H9 (cell line): ENCODE results near the gene MSH3. TPM values are rescaled to one million over a fixed set of nuclear protein-coding genes. Genes with fewer than 3 reads are reported as not detected.

Experiments used
- DNase-seq: peaks from one replicate; pipeline ENCODE4 v3.0.0-alpha.2; 2017
- H2AFZ ChIP-seq: one replicate; pipeline ENCODE4 v1.6.1; 2013; ENCODE audit warnings: mild to moderate bottlenecking, low read length, control low read depth, moderate library complexity
- H2AK5ac ChIP-seq: 2 replicates; pipeline ENCODE4 v1.6.1; 2013; ENCODE audit warnings: low read length, control low read depth, mixed read lengths; ENCODE audit not compliant: insufficient read length
- H2BK120ac ChIP-seq: one replicate; pipeline ENCODE4 v1.6.1; 2013; ENCODE audit warnings: low read depth, mild to moderate bottlenecking, low read length, control low read depth, inconsistent platforms; ENCODE audit not compliant: poor library complexity, severe bottlenecking
- H2BK12ac ChIP-seq: 2 replicates; pipeline ENCODE4 v1.6.1; 2013; ENCODE audit warnings: low read length, control low read depth, mixed read lengths, low read depth; ENCODE audit not compliant: insufficient read length
- H2BK15ac ChIP-seq: 2 replicates; pipeline ENCODE4 v1.6.1; 2013; ENCODE audit warnings: low read depth, low read length, control low read depth
- H2BK20ac ChIP-seq: one replicate; pipeline ENCODE4 v1.6.1; 2013; ENCODE audit warnings: low read depth, mild to moderate bottlenecking, low read length, control low read depth, inconsistent platforms; ENCODE audit not compliant: poor library complexity, severe bottlenecking
- H2BK5ac ChIP-seq: 2 replicates; pipeline ENCODE4 v1.6.1; 2013; ENCODE audit warnings: low read length, control low read depth, mixed read lengths; ENCODE audit not compliant: insufficient read length
- H3K14ac ChIP-seq: 2 replicates; pipeline ENCODE4 v1.6.1; 2013; ENCODE audit warnings: low read length, control low read depth; ENCODE audit not compliant: insufficient read depth
- H3K18ac ChIP-seq: 2 replicates; pipeline ENCODE4 v1.6.1; 2013; ENCODE audit warnings: low read depth, mild to moderate bottlenecking, mixed read lengths, low read length, control low read depth; ENCODE audit not compliant: insufficient read length
- H3K23ac ChIP-seq: 2 replicates; pipeline ENCODE4 v1.6.1; 2013; ENCODE audit warnings: low read length, control low read depth, mixed read lengths, low read depth; ENCODE audit not compliant: insufficient read length
- H3K23me2 ChIP-seq: 2 replicates; pipeline ENCODE4 v1.6.1; 2013; ENCODE audit warnings: low read depth, mild to moderate bottlenecking, mixed read lengths, low read length, control low read depth; ENCODE audit not compliant: insufficient read length, poor library complexity, severe bottlenecking
- H3K27ac ChIP-seq: 2 replicates; pipeline ENCODE4 v1.5.1; 2013; ENCODE audit warnings: low read length, control low read depth, mixed read lengths, low read depth; ENCODE audit not compliant: insufficient read length
- H3K27me3 ChIP-seq: 2 replicates; pipeline ENCODE4 v1.6.1; 2013; ENCODE audit warnings: low read length, control low read depth, inconsistent platforms; ENCODE audit not compliant: insufficient read depth
- H3K4ac ChIP-seq: 2 replicates; pipeline ENCODE4 v1.6.1; 2013; ENCODE audit warnings: low read depth, mild to moderate bottlenecking, control low read depth, inconsistent platforms, low read length, moderate library complexity
- H3K4me1 ChIP-seq: 2 replicates; pipeline ENCODE4 v1.6.1; 2013; ENCODE audit warnings: low read length, control low read depth, inconsistent platforms; ENCODE audit not compliant: insufficient read depth
- H3K4me2 ChIP-seq: 2 replicates; pipeline ENCODE4 v1.6.1; 2013; ENCODE audit warnings: low read length, control low read depth, mixed read lengths; ENCODE audit not compliant: insufficient read length, insufficient read depth
- H3K56ac ChIP-seq: 2 replicates; pipeline ENCODE4 v1.6.1; 2013; ENCODE audit warnings: low read depth, mild to moderate bottlenecking, mixed read lengths, low read length, control low read depth; ENCODE audit not compliant: insufficient read length
- H3K79me1 ChIP-seq: 2 replicates; pipeline ENCODE4 v1.6.1; 2013; ENCODE audit warnings: low read depth, mild to moderate bottlenecking, moderate library complexity, low read length, control low read depth, inconsistent platforms; ENCODE audit not compliant: insufficient read depth, poor library complexity, severe bottlenecking
- H3K79me2 ChIP-seq: 2 replicates; pipeline ENCODE4 v1.6.1; 2013; ENCODE audit warnings: low read length, control low read depth, inconsistent platforms; ENCODE audit not compliant: insufficient read depth
- H3K9ac ChIP-seq: 2 replicates; pipeline ENCODE4 v1.6.1; 2013; ENCODE audit warnings: low read length, control low read depth, mixed read lengths; ENCODE audit not compliant: insufficient read length; ENCODE audit errors: extremely low read depth
- H3K9me3 ChIP-seq: one replicate; pipeline ENCODE4 v1.6.1; 2013; ENCODE audit warnings: low read depth, low read length, inconsistent platforms; ENCODE audit not compliant: control insufficient read depth
- H3T11ph ChIP-seq: one replicate; pipeline ENCODE4 v1.6.1; 2013; ENCODE audit warnings: mild to moderate bottlenecking, low read length, control low read depth, inconsistent platforms
- H4K20me1 ChIP-seq: one replicate; pipeline ENCODE4 v1.6.1; 2013; ENCODE audit not compliant: control insufficient read depth, insufficient read length, insufficient read depth
- H4K5ac ChIP-seq: 2 replicates; pipeline ENCODE4 v1.6.1; 2013; ENCODE audit warnings: low read depth, mild to moderate bottlenecking, mixed read lengths, low read length, control low read depth; ENCODE audit not compliant: insufficient read length
- H4K8ac ChIP-seq: replicated peaks from 2 replicates; pipeline ENCODE4 v1.6.1; 2013; ENCODE audit warnings: low read length, control low read depth, mixed read lengths, low read depth; ENCODE audit not compliant: insufficient read length
- H4K91ac ChIP-seq: 2 replicates; pipeline ENCODE4 v1.6.1; 2013; ENCODE audit warnings: low read depth, mild to moderate bottlenecking, moderate library complexity, mixed read lengths, low read length, control low read depth; ENCODE audit not compliant: insufficient read length
- H3K27ac Mint-ChIP-seq, 3 experiments: 2 replicates in 2 of 3; 3 replicates in 1 of 3; pipeline ENCODE4 v1.8.0; 2020 to 2021; ENCODE audit warnings: mixed read lengths in 3 of 3, mild to moderate bottlenecking in 1 of 3, moderate library complexity in 1 of 3
- H3K27me3 Mint-ChIP-seq: 2 replicates; pipeline ENCODE4 v1.8.0; 2021; ENCODE audit warnings: low read depth, mild to moderate bottlenecking, moderate library complexity, mixed read lengths
- H3K36me3 Mint-ChIP-seq, 3 experiments: 2 replicates in 2 of 3; 3 replicates in 1 of 3; pipeline ENCODE4 v1.8.0; 2020 to 2021; ENCODE audit warnings: low read depth in 3 of 3, mixed read lengths in 3 of 3; ENCODE audit not compliant: insufficient read depth in 1 of 3
- H3K4me1 Mint-ChIP-seq, 2 experiments: 2 replicates each; pipeline ENCODE4 v1.8.0; 2020; ENCODE audit warnings: mixed read lengths in 2 of 2
- H3K4me3 Mint-ChIP-seq, 2 experiments: 2 replicates in 1 of 2; 3 replicates in 1 of 2; pipeline ENCODE4 v1.8.0; 2020 to 2021; ENCODE audit warnings: mild to moderate bottlenecking in 2 of 2, mixed read lengths in 2 of 2, moderate library complexity in 1 of 2
- H3K9me3 Mint-ChIP-seq, 2 experiments: 2 replicates in 1 of 2; 3 replicates in 1 of 2; pipeline ENCODE4 v1.8.0; 2020; ENCODE audit warnings: mild to moderate bottlenecking in 2 of 2, mixed read lengths in 2 of 2, moderate library complexity in 1 of 2
- CTCF ChIP-seq: fragments of 200-600 bp; sonication (generic); conservative IDR thresholded peaks from 3 replicates; pipeline ENCODE4 v1.8.0; 2021; ENCODE audit warnings: antibody characterized with exemption, mild to moderate bottlenecking
- WGBS: extraction: QIAGEN DNeasy Blood & Tissue Kit; methylation state at CpG from one replicate; pipeline ENCODE4 v1.1.7; 2013; ENCODE audit warnings: missing lambda C conversion rate, low lambda C conversion rate, mixed read lengths; ENCODE audit not compliant: insufficient read length; ENCODE audit errors: extremely low coverage; 5-methylcytosine and 5-hydroxymethylcytosine counted together
- total RNA-seq: library from RNA; stranded (reverse); gene quantifications from 2 replicates; pipeline ENCODE4 v1.2.1, GENCODE V29; 2021

The MSH3 gene
- total RNA-seq, 1 experiment from 2014 or later: 17.3 TPM

GRCh38 chr5:80747922-80748321, 93.5 kb downstream of the MSH3 start:
- DNase-seq: no peak
- H2BK120ac ChIP-seq: no peak overlapping the region
- H3K56ac ChIP-seq: no peak overlapping the region
- H2AFZ ChIP-seq: no peak overlapping the region
- no peak overlapping the region for H2BK5ac ChIP-seq
- H3K79me2 ChIP-seq: no peaks in the 10 kb centered on the region
- no peak overlapping the region for H3K4me3 Mint-ChIP-seq
- H3K14ac ChIP-seq: no peak overlapping the region
- no peak overlapping the region for H2AK5ac ChIP-seq
- no peak overlapping the region for H3K18ac ChIP-seq
- H3K27ac ChIP-seq: no peak overlapping the region
- no peak overlapping the region for H3T11ph ChIP-seq
- H3K9me3 ChIP-seq: no peaks in the 10 kb centered on the region
- no peak overlapping the region for H3K4ac ChIP-seq
- H3K4me1 Mint-ChIP-seq: peaks cover 39 to 43% of the 10 kb centered on the region in 2 experiments
- H3K9me3 Mint-ChIP-seq: no peaks in the 10 kb centered on the region
- no peak overlapping the region for H2BK20ac ChIP-seq
- TF ChIP-seq CTCF: no peak
- H3K23me2 ChIP-seq: no peaks in the 10 kb centered on the region
- peaks cover 15 to 40% (median 29%) of the 10 kb centered on the region in 3 experiments for H3K36me3 Mint-ChIP-seq
- H2BK12ac ChIP-seq: no peak overlapping the region
- H3K27me3 ChIP-seq: no peaks in the 10 kb centered on the region
- peak overlapping the region in 1 of 3 experiments; percentile 78; a peak in 2 of 7 replicates for H3K27ac Mint-ChIP-seq
- no peak overlapping the region for H4K91ac ChIP-seq
- no peak overlapping the region for H2BK15ac ChIP-seq
- peaks cover 1% of the 10 kb centered on the region for H4K20me1 ChIP-seq
- H3K4me1 ChIP-seq: peaks cover 4% of the 10 kb centered on the region; the same call in 1 of the 2 replicates
- no peak overlapping the region for H3K9ac ChIP-seq
- no CpG with 5 or more reads among the region's 3 CpGs for WGBS
- H3K27me3 Mint-ChIP-seq: no peaks in the 10 kb centered on the region
- H4K5ac ChIP-seq: no peak overlapping the region
- H3K79me1 ChIP-seq: no peaks in the 10 kb centered on the region
- H4K8ac ChIP-seq: no peak overlapping the region
- peak overlapping the region; percentile 22 for H3K4me2 ChIP-seq
- no peak overlapping the region for H3K23ac ChIP-seq
